Hepatocyte (in vitro differentiated cells): ENCODE data around the gene SYT1. TPM values are rescaled to one million over a fixed set of nuclear protein-coding genes. Genes with fewer than 3 reads are reported as not detected.

ENCODE experiments used
- DNase-seq: peaks from one replicate; pipeline ENCODE4 v3.0.0-alpha.2; 2016; ENCODE audit warnings: low spot score
- H2AFZ ChIP-seq: fragments of 200-600 bp; sonication (generic); 2 replicates; pipeline ENCODE4 v1.6.0; 2016; ENCODE audit warnings: antibody characterized with exemption, mild to moderate bottlenecking
- H3K27ac ChIP-seq: fragments of 200-600 bp; sonication (generic); 2 replicates; pipeline ENCODE4 v1.5.1; 2016; ENCODE audit warnings: mild to moderate bottlenecking
- H3K27me3 ChIP-seq: fragments of 200-600 bp; sonication (generic); 2 replicates; pipeline ENCODE4 v1.6.1; 2016
- H3K36me3 ChIP-seq: fragments of 200-600 bp; sonication (generic); replicated peaks from 2 replicates; pipeline ENCODE4 v1.5.1; 2016; ENCODE audit warnings: low read depth; ENCODE audit not compliant: insufficient read depth
- H3K4me1 ChIP-seq: fragments of 200-600 bp; sonication (generic); 2 replicates; pipeline ENCODE4 v1.5.1; 2016; ENCODE audit warnings: mild to moderate bottlenecking, moderate library complexity; ENCODE audit not compliant: insufficient read depth
- H3K4me2 ChIP-seq: fragments of 200-600 bp; sonication (generic); 2 replicates; pipeline ENCODE4 v1.6.0; 2016
- H3K4me3 ChIP-seq: fragments of 200-600 bp; sonication (generic); 2 replicates; pipeline ENCODE4 v1.5.1; 2016; ENCODE audit warnings: mild to moderate bottlenecking
- H3K79me2 ChIP-seq: fragments of 200-600 bp; sonication (generic); 2 replicates; pipeline ENCODE4 v1.6.0; 2017; ENCODE audit warnings: mild to moderate bottlenecking
- H3K9me2 ChIP-seq: fragments of 200-600 bp; sonication (generic); replicated peaks from 2 replicates; pipeline ENCODE4 v1.6.0; 2017; ENCODE audit warnings: mild to moderate bottlenecking; ENCODE audit not compliant: insufficient read depth
- H3K9me3 ChIP-seq: fragments of 200-600 bp; sonication (generic); 2 replicates; pipeline ENCODE4 v1.5.1; 2016; ENCODE audit warnings: low read depth, mild to moderate bottlenecking
- H4K20me1 ChIP-seq: fragments of 200-600 bp; sonication (generic); 2 replicates; pipeline ENCODE4 v1.6.0; 2016; ENCODE audit warnings: mild to moderate bottlenecking; ENCODE audit not compliant: insufficient read depth, poor library complexity, severe bottlenecking
- CTCF ChIP-seq: fragments of 200-600 bp; sonication (generic); IDR thresholded peaks from 2 replicates; pipeline ENCODE4 v1.5.1; 2016; ENCODE audit warnings: antibody characterized with exemption, mild to moderate bottlenecking; ENCODE audit not compliant: poor library complexity
- EZH2 ChIP-seq: fragments of 200-600 bp; sonication (generic); IDR thresholded peaks from 2 replicates; pipeline ENCODE4 v1.6.1; 2016; ENCODE audit warnings: antibody characterized with exemption, mild to moderate bottlenecking, borderline replicate concordance
- EZH2phosphoT487 ChIP-seq: fragments of 200-600 bp; sonication (generic); IDR thresholded peaks from one replicate; pipeline ENCODE4 v1.6.1; 2018; ENCODE audit warnings: antibody characterized with exemption, mild to moderate bottlenecking, low read depth, moderate library complexity; ENCODE audit not compliant: unreplicated experiment, severe bottlenecking
- WGBS: methylation state at CpG from one replicate; pipeline ENCODE4 v1.1.6; 2016; ENCODE audit warnings: low lambda C conversion rate; ENCODE audit errors: missing lambda C conversion rate; 5-methylcytosine and 5-hydroxymethylcytosine counted together
- polyA plus RNA-seq: library from polyadenylated mRNA; unstranded; fragments of >200 nt; fragmentation: Nextera tagmentation; extraction: Ambion mirVana; gene quantifications from 2 replicates; pipeline ENCODE4 v1.2.1, GENCODE V29; 2016
- total RNA-seq: library from RNA; depleted of rRNA; stranded (reverse); fragments of >200 nt; gene quantifications from 2 replicates; pipeline ENCODE4 v1.2.3, GENCODE V29; 2014

Gene SYT1
- total and polyA plus RNA-seq, 2 experiments from 2014 or later: 1.3 to 2.5 TPM

DNA sequence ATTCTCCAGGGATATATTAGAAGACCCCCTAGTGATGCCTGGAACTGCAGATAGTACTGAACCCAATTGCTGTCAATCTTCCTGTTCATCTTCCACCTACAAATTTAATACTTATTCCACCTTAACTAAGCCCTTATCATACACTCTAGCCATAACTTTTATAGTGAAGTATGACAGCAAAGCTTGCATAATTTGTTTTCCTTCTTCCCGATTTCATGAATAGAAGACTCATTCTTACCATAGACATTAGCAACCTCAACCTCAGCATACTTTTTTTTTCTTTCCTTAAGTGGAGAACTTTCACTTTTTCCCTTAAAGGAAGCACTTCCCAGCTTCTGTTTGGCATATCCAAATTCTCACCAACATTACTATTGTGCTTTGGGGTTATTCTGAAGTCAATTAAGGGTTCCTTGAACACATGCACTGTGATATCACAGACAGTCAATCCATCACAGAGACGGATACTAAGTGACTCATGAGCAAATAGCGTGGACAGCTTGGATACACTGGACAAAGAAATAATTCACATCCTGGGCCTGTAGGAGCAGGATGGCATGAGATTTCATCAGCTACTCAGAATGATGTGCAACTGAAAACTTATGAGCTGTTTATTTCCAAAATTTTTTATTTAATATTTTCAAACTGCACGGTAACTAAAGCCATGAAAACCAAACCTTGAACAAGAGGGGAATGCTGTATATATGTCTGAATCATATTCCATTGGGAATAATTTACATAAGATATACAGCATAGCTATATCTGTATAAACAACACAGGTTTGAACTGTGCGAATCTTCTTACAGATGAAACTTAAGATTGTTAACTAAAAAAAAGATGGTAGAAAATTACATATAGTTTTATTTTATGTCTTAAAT, 63.9 kb downstream of the SYT1 start:
- TF ChIP-seq CTCF (no peak), EZH2phosphoT487 (no peak), EZH2 (no peak)
- WGBS: 85% methylated on average over 5 of the region's 5 CpGs
- Histone ChIP-seq H3K9me2 (no peaks in the 10 kb centered on the region), H3K27ac (no peak overlapping the region), H4K20me1 (no peaks in the 10 kb centered on the region), H3K79me2 (no peaks in the 10 kb centered on the region), H2AFZ (no peak overlapping the region), H3K4me1 (no peaks in the 10 kb centered on the region), H3K27me3 (no peaks in the 10 kb centered on the region), H3K36me3 (no peaks in the 10 kb centered on the region), H3K4me3 (no peak overlapping the region), H3K4me2 (no peak overlapping the region), H3K9me3 (no peaks in the 10 kb centered on the region)
- DNase-seq: no peak

DNA sequence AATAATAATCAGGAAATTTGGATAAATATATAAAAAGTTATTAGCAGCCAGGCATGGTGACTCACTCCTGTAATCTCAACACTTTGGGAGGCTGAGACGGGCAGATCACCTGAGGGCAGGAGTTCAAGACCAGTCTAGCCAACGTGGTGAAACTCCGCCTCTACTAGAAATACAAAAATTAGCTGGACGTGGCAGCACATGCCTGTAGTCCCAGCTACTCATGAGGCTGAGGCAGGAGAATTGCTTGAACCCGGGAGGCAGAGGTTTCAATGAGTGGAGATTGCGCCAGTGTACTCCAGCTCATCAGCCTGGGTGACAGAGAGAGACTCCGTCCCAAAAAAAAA, 64.5 kb downstream of the SYT1 start:
- Histone ChIP-seq H3K4me2 (no peak overlapping the region), H2AFZ (no peak overlapping the region), H4K20me1 (no peaks in the 10 kb centered on the region), H3K4me1 (no peaks in the 10 kb centered on the region), H3K36me3 (no peaks in the 10 kb centered on the region), H3K9me2 (no peaks in the 10 kb centered on the region), H3K27ac (no peak overlapping the region), H3K27me3 (no peaks in the 10 kb centered on the region), H3K4me3 (no peak overlapping the region), H3K9me3 (no peaks in the 10 kb centered on the region), H3K79me2 (no peaks in the 10 kb centered on the region)
- no peak for DNase-seq
- TF ChIP-seq CTCF: no peak
- no peak for TF ChIP-seq EZH2phosphoT487
- TF ChIP-seq EZH2: no peak
- WGBS: 89% methylated on average over 7 of the region's 7 CpGs

- WGBS: 89% methylated on average over 1 of the region's 1 CpG
- H2AFZ ChIP-seq: no peak overlapping the region
- H3K36me3 ChIP-seq: no peaks in the 10 kb centered on the region
- H3K9me2 ChIP-seq: no peaks in the 10 kb centered on the region
- H3K9me3 ChIP-seq: no peaks in the 10 kb centered on the region
- no peaks in the 10 kb centered on the region for H3K79me2 ChIP-seq
- H3K4me1 ChIP-seq: no peaks in the 10 kb centered on the region
- TF ChIP-seq EZH2 (no peak), EZH2phosphoT487 (no peak), CTCF (no peak)
- H3K4me2 ChIP-seq: no peak overlapping the region
- no peak for DNase-seq
- H3K27ac ChIP-seq: no peak overlapping the region
- no peak overlapping the region for H3K4me3 ChIP-seq
- no peaks in the 10 kb centered on the region for H3K27me3 ChIP-seq
- no peaks in the 10 kb centered on the region for H4K20me1 ChIP-seq
Observed at GRCh38 chr12:78931466-78931990, 67.0 kb downstream of the SYT1 start.
